ENCODE results near the gene SNED1.

Gene SNED1

DNA sequence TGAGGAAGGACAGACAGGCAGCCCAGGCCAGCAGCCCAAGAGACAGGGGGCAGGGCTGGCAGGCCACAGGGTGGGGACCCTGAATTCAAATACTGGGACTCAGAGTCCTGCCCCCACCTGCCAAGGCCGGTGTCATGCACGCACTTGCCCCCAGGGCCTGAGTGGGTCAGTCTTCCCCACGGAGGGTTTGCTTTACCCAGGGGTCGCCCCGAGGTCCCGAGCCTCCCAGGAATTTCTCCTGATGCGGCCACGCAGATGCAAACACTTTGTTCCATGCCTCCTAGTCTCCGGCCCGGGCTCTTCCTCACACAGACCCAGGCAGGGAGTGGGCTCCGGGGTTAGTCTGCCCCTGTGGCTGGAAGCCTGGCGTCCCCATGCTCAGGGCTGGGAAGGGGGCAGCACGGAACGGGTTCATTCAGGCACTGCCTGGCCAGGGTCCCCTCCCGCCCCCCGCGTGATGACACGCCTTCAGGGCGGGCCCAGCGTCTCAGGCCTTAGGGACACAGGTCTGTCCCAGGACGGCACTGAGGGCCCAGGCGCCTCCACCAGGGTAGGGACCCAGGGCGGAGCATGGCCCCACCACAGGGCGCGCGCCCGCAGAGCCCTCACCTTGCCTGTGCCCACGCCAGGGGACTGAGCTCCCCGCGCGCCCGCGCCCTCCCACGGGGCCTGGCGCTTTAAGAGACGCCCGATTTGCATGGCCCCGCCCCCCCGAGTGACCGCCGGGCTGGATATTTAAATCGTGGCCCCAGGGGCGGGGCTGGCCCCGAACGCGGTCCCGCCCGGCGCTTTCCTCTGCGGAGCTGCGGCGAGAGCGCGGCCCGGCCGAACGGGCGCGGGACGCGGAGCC is at the start of gene SNED1:
Gene SNED1 (plus strand): TSS at position 763 of the 850 bp plus-strand sequence. CDS start 220 bp downstream, outside the sequence.
- DNase-seq: peak in 13 of 58 donors; percentile 9 to 51 (median 36)

DNA sequence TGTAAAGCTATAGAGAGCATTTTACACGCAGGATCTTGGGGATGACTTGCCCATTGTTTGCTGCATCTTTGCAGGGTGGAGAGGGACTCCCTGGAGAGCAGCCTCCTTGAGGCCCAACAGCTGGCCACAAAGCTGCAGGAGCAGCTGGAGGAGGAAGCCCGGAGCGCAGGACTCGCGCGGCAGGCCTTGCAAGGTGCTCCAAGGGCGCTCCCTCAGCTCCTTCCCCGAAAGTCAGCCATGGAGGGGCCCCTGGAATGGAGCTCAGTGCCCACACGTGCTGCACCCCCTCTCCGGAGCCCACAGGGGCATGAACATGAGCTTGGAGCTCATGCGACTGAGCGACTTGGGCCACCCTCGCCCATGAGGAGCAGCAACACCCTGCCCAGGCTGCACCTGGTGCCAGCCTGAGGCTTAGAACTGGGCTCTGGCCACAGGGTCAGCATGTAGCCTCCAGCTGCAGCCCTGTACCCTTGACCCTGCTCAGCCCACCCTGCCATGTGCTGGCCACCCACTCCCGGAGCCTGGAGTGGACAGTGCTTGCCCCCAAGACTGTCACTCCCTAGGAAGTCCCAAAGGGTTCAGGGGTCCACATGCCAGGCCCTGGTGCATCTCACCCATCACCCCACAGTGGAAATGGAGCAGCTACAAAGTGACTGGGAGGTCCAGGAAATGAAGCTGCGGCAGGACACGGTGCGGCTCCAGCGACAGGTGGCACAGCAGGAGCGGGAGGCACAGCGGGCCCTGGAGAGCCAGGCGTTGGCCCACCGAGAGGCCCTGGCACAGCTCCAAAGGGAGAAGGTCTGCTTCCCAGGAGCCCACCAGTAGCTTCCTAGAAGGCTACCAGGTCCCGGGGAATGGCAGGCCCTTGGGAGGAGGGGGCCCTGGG is 49.3 kb upstream of the SNED1 start:
- no peak for DNase-seq

DNA sequence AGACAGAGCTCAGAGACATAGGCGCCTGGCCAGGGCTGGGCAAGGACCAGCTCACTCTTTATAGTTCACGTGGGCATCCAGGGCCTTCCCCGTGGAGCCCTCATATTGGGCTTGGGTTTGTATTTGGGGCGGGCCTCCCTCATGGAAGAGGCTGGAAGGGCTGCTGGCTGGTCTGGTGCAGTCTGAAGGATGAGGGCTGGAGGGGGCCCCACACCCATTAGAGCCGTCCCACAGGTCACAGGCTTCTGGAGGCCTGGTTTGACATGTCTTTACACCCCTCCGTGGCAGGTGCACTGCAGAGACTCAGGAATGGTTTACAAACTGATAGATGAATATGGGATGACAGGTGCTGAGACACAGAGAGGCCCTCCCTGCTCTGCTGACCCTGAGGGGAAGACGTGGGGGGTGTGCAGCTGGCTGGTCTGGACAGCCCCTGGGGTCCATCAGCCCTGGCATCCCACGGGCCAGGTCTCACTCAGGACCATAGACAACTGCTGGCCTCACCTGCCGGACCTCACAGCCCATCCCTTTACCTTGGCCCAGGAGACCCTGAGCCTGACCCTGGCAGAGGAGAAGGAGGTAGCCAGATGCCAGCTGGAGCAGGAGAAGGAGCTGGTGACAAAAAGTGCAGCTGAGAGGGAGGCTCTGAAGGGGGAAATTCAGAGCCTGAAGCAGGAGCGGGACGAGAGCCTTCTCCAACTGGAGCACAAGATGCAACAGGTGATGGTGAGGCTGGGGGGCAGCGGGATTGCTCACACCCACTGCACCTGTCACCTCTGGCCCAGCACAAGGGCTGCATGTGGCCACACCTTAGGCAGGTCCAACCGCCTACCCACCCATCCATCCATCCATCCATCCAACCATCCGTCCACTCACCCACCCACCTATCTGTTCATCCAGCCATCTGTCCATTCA is 48.4 kb upstream of the SNED1 start:
- DNase-seq: no peak

DNA sequence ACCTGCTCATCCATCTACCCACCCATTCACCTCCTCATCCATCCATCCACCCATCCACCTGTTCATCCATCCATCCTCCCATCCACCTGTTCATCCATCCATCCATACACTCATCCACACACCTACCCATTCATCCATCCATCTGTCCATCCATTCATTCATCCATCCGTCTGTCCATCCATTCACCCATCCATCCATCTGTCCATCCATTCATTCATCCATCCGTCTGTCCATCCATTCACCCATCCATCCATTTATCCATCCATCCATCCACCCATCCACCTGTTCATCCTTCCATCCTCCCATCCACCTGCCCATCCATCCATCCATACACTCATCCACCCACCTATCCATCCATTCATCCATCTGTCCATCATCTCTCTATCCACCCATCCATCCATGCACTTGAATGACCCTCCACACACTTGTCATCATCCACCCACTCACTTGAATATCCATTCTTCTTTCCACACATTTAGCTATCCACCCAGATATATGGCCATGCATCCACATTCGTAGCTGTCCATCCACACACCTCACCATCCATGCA is 47.3 kb upstream of the SNED1 start:
- DNase-seq: no peak

DNA sequence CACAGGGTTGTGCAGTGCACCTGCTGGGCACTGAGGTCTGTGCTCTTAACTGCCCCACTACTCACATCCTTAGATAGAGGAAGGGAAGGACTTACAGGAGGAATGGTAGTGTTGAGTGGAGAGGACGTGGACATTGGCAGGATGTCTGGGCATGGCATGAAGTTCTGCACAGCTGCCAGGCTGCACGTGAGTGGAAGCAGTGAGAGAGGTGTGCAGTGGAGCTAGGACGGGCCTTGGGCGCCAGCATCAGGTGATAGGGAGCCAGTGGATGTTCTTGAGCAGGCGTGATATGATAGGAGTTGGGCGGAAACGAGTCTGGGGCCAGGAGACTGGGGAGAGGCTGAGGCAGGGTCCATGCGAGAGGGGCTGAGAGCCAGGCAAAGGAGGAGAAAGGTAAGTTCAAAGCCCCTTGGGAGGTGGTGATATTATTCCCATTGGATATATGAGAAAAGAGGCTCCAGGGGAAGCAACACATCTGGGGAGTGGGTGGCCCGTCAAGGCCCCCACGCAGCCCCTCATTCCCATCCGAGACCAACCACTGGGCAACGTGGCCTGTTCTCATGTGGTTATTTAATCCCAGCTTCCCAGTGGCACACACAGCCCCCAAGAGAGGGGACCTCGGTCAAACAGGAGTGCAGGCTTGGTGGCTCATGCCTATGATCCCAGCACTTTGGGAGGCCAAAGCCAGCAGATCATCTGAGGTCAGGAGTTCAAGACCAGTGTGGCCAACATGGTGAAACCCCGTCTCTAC is 45.7 kb upstream of the SNED1 start:
- DNase-seq: no peak

DNA sequence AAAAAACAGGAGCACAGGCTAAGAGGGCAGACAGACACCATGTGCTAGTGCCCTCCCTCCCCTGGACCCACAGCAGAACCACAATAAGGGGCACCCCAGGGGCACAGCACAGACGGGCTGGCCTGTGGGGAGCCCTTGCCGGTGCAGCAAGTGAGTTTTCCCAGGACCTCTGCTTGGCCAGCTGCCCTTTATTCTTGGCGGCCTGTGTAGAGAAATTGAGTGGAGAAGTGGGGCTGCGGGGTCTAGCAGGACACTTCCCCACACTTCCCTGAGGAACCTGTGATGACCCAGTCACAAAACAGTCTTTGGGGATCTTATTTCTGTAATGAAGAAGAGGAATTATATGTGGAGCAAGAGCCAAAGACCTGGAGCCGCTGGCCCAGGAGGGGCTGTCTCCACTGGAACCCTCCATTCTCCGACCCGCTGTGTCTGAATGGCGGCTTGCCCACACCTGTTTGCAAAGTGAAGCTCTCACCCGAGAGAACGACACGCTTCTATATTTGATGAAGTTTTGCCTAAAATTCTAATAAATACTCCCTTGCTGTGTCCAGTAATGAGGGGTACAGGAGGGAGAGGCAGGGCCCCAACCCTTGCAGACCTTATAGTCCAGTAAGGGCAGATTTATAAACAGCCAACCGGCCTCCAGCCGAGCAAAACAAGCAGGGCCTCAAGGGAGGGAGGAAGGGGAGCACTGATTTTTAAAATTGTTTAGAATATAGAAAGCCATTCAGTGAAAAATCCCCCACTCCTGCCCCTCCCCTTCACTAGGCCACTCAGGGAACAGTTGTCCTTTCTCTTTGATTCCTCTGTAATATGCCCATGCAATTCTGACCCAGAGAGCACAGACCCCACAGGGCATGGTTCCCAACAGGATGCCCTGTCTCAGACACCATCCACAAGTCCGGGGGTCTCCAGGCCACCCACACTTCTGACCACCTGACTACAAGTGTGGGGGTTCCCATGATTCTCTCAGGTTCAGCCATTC is 44.7 kb upstream of the SNED1 start:
- no peak for DNase-seq

DNA sequence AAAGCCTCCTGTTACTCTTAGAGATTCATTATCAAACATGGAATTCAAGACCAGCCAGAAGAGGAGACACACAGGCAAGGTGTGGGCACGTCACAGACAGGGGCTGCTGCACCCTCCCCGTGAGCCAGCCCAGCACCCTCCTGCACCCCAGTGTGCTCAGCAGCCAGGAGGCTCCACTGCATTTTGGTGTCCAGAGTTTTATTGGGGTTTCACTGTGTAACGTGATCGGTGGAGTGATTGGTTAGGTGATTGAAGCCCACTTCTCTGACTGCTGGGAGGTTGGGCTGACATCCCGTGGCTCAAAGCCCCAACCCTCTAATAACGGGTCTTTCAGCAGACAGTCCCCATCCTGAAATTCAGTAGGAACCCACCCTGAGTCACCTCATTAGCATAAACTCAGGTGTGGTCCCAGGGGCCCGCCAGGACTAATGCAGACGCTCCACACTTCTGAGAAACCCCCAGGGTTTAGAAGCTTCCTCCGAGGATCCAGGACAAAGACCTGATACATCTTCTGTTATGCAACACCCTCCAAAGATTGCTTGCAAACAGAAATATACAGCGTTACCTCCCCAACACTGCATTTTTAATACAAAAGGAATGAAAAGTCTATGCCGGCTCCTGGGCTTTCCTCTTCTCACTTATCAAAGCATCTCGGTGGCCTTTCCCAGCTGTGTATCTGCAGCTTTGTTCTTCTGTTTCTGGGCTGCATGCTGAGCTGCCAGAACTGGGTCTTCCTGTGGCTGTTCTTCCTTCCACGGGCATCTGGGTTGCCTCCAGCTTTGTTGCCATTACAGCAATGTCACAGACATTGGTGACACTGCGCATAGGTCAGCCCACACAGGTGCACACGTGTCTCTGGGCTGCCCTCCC is 43.7 kb upstream of the SNED1 start:
- no peak for DNase-seq

DNA sequence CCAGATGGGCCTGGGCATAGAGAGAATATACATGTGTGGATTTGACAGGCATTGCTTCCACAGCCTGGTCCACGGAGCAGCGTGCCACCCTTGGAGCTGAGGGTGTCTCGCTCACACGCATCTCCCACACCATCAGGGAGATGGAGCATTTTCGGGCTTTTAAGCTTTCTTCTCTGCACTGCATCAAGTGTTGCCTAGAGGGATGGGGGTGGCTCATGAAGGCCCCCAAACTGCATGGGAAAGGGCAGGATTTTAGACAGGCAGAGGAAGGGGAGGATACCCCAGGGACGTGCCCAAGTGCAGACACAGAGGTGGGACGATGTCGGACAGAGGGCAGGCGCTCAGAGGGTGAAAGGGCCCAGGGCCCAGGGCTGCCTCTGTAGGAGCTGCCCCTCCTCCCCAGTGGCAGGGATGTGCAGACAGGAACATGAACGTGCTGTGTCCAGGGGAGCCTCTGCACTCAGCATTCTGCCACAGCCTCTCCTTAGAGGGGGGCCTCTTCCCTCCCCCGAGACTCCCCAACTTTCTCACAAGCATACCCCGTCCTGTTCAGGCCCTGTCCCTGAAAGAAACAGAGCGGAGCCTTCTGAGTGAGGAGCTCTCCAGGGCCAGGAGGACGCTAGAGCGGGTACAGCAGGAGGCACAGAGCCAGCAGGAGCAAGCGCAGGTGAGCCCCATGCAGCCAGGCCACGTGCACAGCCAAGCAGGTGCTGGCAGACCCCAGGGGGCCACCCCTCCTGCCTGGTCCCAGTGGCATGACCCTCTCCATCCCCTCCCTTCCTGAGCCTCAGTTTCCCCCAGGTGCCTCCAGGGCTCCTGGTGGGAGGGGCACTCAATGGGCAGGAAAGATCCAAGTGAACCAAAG is 42.9 kb upstream of the SNED1 start:
- DNase-seq: no peak

DNA sequence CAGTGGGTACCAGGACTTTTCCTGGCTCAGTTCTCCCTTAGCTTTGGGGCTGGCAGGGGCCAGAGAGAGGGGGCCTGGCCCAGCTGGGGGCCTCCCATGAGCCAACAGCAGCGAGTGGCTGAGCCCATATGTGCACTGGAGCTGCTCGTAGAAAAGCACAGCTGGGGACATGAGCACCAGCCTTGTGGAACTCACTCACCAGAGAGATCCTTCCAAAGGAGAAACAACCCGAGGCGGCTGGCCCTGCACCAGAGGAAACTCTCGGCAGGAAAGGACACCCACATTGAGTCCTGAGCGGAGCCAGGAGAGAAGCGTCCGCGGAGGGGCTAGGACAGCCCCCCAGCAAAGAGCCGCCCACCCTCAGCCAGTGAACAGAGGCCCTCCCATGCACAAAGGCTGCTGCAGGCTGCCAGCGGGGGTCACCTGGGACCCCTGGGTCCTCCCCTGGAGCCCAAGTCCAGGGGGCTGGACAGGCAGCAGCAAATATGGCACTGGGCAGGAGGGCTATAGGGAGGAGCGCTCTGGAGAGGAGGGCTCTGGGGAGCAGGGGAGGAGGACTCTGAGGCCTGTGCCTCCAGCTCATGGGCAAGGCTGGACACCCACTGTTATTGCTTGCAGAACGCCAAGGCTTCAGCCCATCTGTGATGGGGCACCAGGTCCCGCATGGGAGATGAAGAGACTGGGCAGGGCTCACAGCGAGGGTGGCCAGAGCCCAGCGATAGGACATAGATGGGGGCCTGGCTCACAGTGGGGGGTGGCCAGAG is 42.1 kb upstream of the SNED1 start:
- no peak for DNase-seq

DNA sequence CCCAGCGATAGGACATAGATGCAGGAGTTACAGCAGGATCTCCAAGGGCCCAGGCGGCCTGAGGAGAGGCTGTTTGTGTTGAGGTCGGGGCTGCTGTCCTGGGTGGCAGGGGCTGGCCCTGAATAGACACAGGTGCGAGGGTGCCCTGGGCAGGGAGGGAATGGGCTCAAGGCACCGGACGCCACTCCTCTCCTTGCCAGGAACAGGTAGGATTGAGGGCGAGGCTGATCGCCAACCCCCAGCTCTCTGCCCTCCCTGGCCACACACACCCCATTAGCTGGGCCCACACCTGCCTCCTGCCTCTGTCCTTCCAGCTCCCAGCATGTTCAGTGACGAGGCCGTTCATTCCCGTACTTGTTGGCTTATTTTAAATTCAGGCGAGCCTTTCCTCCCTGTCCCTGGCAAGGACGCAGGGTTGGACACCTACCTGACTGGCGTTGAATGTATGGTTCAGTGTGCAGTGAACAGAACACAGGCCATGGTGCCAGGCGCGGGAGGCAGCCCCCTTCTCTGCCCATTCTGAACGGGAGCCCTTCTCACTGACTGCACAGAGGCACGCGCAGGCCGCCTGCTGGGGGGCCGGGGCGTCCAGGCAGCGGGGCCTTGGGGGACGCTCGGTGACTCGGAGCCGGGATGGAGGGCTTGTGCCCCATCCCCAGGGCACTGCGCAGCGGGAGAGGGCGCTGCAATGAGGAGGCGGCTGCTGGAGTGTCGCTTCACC is 41.3 kb upstream of the SNED1 start:
- DNase-seq: no peak

DNA sequence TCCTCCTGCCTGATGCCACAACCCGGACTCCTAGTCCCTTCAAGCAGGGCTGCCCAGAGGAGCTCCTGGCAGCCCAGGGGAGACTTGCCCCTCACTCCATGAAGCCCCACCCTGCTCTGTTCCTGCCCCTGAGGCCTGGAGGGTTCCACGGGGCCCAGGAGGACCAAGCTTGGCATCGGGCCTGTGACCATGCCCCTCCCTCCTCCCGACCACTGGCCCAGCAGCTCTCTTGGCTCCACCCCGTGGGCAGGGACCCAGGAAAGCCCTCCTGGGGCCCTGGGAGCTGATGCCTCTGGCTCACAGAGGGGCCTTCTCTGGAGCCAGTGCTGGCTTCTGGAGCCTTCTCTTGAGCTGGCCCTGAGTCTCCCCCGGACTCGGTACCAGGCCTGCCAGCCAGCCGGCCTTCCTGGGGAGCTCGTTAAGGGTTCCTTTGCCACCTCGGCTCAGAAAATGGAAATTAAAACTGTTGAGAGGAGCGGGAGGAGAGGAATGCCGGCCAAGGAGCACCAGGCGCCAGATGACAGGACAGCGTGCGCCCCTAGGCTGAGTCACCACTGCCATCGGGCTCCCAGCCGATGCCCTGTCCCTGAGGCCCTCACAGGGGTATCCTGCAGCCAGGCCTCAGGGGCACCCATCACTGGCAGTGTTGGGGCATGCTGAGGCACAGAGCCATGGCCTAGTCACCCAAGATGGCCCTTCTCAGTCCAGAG is 40.6 kb upstream of the SNED1 start:
- peak in 11 of 58 donors; percentile 10 to 48 (median 31) for DNase-seq

DNA sequence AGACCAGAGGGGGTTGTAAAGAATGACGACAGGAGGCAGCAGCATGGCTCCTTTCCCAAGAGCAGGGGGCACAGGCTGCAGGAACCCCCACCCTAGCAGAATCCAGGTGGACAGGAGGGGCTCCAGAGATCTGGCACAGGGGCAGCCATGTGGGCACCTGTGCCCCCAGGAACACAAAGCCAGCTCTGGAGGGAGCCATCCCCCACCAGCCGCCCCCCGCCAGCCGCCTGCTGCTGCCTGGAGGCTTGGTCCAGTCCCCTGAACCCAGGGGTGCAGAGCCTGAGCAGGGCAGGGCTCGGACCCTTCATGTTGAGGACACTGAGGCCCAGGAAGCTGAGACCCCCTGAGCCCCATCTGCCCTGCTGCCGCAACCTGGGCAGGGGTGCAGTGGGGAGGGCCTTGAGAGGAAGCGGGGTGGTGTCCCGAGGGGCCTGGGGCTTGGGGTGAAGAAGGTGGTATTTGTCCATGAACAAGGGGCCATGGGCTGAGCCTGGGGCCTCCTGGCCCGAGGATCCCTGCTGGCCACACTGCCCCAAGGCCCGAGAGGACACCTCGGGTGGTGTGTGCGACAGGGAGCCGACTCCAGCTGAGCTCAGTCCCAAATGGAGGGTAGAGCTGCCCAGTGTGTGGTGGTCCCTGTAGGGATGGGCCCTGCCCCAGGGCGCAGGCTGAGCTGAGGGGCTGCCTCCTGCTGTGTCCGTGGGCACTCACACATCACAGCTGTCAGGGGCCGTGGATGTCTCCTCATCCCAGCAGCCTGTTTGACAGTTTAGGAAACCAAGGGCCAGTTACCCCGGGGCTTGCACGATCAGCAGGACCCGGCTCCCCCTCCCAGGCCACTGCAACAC is 39.8 kb upstream of the SNED1 start:
- no peak for DNase-seq

DNA sequence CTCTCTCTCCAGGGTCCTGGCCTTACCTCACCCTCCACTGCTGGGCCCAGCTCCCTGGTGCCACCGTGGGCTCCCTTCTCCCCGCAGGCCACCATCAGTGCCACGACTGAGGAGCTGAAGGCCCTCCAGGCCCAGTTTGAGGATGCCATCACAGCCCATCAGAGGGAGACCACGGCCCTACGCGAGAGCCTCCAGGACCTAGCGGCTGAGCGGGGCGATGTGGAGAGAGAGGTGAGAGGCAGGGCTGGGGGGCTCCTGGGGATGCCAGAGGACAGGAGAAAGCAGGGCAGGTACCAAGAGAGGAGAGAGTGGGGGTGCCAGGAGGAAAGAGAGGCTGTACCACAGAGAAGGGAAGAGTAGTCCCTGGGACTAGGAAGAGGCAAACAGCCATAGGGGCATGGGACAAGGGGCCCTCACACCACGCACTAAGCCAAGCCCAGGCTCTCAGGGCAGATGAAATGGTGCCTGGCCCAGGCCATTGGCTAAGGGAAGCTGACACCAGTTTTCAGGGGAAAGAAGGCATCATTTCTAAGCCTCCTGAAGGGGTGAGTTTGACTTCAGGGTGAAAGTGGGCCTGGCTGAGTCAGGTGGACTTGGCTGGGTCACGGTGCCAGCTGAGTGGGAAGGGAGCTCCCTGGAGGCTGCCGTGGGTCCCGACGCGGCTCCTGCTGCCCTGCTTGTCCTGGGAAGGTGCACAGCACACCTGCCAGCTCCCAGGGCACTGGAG is 39.0 kb upstream of the SNED1 start:
- no peak for DNase-seq
